ENCODE measurements around the gene C19orf44.

DNA sequence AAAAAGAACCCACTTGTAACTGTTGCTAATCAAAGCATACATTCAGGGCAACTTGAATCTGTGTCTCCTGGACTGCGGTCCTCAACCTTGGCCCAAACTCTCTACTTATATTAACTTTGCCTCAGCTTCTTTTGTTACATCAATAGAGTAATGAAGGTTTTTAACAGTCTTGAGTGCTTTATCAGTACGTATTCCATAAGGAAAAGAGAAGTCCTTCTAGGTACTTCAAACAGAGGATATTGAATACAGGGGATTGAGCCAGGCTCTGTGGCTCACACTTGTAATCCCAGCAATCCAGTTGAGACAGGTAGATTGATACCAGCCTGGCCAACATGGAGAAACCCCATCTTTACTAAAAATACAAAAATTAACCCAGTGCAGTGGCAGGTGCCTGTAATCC lies 23.2 kb upstream of the C19orf44 start:
- TF ChIP-seq, protein P1, sequence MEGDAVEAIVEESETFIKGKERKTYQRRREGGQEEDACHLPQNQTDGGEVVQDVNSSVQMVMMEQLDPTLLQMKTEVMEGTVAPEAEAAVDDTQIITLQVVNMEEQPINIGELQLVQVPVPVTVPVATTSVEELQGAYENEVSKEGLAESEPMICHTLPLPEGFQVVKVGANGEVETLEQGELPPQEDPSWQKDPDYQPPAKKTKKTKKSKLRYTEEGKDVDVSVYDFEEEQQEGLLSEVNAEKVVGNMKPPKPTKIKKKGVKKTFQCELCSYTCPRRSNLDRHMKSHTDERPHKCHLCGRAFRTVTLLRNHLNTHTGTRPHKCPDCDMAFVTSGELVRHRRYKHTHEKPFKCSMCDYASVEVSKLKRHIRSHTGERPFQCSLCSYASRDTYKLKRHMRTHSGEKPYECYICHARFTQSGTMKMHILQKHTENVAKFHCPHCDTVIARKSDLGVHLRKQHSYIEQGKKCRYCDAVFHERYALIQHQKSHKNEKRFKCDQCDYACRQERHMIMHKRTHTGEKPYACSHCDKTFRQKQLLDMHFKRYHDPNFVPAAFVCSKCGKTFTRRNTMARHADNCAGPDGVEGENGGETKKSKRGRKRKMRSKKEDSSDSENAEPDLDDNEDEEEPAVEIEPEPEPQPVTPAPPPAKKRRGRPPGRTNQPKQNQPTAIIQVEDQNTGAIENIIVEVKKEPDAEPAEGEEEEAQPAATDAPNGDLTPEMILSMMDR (IDR thresholded peaks at IDR 0.05) = no peak
- no peak for TF ChIP-seq POLR2A (IDR thresholded peaks at IDR 0.05)
- TF ChIP-seq EP300 (IDR thresholded peaks at IDR 0.05) = no peak

All from ovary (tissue), 3 donors.